SKM-1 (cell line): ENCODE data around the gene MAPK12.

Experiments
- DNase-seq: peaks from one replicate; lab custom pipeline; 2025; ENCODE audit not compliant: unreplicated experiment; lab: John Stamatoyannopoulos, UW

Gene MAPK12

GRCh38 chr22:50269573-50269969, 8.1 kb upstream of the MAPK12 start:
- no peak for DNase-seq

DNA sequence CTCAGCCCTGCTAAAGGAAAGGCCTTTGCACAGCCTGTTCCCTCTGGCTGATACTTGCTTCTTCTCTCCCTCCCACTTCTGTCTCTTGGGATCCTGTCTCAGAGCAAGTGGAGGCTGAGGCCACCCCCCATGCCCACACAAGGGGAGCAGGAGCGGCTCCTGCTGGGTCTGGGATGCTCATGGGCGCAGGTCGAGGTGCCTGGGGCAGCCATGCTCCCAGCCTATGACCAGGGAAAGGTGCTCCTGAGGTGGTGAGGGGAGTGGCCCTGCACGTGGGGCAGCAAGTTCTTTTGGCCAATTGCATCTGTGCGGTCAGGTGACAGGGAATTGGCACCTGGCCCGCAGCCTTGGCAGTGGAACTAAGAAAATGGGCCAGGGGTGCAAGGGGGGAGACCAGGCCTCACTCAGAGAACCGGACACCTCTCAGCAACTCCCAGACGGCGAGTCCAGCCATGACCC, 7.2 kb upstream of the MAPK12 start:
- DNase-seq = no peak

DNA sequence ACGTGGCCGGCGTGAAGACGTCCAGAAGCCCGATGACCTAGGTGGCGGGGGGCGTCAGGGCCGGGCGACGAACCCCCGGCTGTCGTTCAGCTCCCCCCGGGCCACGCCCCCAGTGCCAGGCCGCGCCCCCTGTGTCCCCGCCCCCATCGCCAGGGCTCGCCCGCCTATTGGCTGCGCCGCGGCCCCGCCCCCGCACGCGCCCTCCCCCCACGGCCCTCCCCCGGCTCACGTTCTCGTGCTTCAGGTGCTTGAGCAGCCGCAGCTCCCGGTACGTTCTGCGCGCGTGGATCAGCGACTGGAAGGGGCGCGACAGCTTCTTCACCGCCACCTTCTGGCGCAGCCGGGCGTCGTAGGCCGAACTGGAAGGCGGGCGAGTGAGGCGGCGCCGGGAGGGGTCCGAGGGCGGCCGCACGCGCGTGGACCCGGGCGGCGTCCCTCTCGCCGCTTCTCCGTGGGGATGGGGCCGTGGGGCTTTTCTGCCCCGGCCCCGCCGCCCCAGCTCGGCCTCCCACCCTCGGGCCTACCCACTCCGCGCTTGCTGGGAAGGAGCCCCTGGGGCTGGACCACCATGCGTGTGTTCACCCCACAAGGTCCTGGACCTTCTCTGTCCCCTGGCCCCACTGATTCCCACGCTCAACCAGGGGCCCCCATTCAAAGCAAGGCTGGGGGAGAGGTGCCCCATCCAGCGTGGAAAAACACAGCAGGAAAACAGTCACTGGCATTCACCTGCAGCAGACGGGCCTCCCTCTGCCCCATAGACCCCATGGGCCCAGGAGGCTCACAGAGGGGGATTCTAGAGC, 6.3 kb upstream of the MAPK12 start:
- no peak for DNase-seq

DNA sequence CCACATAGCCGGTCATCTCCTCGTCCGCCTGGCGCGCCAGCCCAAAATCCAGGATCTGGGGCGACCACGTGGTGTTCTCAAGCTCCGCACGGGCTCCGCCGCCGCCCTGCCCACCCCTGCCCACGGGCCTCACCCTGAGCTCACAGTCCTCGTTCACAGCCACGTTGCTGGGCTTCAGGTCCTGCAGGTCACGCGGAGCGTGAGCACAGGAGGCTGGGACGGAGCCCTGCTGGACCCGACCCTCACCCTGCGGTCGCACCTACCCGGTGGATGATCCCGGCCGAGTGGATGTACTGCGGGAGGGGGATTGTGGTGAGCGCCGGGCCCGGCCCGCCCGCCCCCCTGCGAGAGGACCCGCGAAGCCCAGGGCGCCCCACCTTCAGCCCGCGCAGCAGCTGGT, 5.5 kb upstream of the MAPK12 start:
- no peak for DNase-seq

DNA sequence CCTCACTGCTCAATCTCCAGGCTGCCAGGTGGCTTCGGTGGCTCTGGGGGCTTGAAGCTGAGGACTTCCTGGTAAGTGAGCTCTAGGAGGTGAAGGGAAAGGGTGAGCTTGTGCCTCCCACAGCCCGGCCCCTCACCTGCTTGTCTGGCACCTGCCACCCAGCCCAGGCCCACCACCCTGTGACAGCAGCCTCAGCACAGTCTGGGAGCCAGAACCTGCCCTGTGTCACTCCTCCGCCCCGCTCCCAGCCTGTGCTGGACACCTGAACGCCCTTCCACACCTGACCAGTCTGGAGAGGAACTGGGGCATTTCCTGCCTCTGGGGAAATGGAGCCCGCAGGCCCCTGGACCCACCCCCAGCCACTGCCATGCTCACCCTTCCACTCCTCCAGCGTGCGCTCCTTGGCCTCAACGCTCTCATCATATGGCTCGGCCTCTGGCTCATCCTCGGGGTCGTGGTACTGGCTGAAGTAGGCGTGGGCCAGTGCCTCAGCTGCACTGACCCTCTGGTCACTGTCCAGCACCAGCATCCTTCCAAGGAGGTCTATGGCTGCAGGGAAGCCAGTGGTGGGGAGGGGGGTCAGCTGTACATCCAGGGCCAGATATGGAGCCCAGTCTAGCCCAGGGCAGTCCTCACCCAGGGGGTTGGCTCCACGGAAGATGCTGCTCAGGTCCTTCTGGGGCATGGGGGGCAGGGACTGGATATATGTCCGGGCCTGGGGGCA, 3.6 kb upstream of the MAPK12 start:
- DNase-seq = no peak

DNA sequence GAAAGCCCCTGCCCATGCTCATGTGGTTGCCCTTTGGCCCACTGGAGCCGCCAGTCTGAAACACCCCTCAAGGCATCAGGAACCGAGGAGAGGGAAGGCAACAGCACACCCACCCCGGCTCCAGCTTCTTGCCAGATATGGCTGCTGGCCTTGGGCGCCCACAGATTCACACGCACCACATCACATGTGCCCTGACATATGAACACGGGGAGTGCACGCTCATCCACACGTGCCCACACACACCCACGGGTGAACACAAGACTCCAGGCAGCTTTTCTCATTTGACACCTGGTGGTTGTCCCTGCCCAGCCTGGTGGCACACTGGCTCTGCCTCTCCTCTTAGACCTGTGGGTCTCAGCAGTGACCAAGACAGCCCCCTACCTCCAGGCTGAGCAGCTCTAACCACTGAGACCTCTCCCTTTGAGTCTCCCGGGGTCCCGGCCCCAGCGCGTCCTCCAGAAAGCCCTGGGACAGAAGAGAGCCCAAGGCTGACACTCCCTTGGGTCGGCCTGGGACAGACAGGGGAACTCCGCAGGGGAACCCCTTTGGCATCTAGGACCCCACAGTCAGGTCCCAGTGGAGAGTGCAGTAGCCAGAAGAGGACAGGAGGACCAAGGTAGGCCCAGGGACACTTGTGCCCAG, 2.7 kb upstream of the MAPK12 start:
- DNase-seq = no peak

GRCh38 chr22:50262973-50263617, 1.6 kb upstream of the MAPK12 start:
- DNase-seq = no peak

DNA sequence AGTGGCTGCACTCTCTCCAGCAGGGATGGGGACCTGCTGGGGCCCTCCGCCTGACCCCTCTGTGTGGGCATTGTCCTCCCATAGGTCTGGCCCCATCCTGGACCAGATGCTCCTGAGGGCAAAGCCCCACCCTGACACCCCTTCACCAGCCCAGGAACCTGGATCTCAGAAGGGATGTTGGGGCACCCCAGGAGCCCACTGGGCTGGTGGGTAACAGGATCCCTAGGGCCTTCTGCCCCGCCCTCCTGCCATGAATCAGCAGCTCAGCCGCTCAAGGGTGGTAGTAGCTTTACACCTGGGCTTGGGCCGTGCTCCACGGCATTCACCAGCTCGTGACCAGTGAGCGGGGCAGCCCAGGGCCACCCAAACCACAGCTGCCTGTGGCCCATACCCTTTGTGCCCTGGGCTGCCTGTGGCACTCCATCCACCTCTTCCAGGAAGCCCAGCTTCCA, 1.0 kb upstream of the MAPK12 start:
- no peak for DNase-seq

DNA sequence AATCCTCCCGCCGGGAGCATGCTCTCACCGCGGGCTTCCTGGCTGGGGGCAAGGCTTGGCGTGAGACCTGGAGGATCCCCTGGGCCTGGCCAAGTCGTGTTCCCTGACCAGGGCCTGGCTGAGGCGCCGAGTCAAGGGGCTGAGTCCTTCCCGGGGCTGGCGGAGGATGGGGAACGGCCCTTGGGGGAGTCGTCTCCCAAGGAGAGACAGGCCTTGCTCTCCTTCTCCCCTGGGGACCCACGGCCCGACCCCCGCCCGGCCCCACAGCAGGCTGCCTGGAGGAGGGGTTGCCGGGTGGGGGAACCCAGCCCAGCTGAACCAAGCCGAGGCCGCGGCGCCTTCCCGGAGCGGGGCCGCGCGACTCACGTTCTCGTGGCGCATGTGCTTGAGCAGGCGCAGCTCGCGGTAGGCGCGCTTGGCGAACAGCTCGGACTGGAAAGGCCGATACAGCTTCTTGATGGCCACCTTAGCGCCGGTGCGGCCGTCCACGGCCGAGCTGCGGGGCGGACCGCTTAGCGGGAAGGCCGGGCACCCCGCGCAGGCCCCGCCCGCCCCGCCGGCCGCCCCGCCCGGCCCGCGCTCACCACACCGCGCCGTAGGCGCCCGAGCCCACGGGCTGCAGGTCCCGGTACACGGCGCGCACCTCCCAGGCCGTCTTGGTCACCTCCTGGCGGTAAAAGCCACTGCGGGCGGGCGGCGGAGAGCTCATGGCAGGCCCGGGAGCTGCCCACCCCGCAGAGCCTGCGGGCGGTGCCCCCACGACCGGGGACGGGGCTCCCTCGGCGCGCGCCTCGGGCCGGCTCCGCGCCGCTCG, 475 bp downstream of the MAPK12 start:
- DNase-seq = no peak

GRCh38 chr22:50260434-50260800, 1.1 kb downstream of the MAPK12 start:
- no peak for DNase-seq

GRCh38 chr22:50259302-50259701, 2.2 kb downstream of the MAPK12 start:
- DNase-seq = no peak

GRCh38 chr22:50258361-50259292, 2.9 kb downstream of the MAPK12 start:
- no peak for DNase-seq

GRCh38 chr22:50257451-50258360, 3.8 kb downstream of the MAPK12 start:
- no peak for DNase-seq

- DNase-seq = no peak
These were observed 4.4 kb downstream of the MAPK12 start for GRCh38 chr22:50257041-50257440.

DNA sequence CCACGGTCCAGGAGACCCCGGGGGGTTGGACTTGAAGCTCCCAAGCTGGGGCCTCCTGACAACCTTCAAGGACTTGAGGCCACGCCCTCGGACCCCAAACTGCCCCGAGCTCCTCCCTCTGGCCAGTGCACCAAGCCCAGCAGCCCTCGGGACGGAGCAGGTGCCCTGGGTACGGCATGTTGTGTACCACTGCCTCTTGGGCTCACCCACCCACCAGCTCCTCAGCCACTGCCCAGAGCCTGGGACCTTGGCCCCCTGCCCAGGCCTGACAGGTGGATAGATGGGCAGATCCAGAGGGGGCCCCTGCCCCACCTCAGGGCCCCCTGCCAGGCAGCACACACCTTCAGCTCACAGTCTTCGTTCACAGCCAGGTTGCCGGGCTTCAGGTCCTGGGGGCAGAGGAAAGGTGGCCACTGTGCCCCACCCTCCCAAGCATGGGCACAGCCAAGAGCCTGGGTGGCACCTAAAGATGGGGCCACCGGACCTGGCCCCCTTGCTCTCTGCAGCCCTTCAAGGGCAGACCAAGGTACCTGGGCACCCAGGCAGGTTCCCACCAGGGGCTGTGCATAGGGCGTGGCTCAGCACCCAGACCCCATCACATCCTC, 5.1 kb downstream of the MAPK12 start:
- no peak for DNase-seq

DNA sequence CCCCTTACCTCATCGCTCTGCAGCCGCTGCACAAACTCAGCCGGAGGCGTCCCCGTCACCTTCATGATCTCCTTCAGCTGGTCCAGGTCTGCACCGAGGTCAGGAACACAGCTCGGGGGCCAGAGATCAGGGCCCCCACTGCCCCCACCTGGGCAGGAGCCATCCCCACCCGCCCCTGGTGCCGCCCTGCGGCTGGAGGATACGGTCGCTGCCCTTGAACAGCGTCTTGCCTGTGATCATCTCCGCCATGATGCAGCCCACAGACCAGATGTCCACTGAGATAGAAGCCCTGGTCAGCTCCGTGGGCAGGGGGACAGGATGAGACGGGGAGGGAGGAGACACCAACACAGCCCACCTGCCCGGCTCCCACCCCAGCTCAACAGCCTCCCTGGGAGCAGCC, 5.9 kb downstream of the MAPK12 start:
- no peak for DNase-seq

- DNase-seq = no peak
These were observed 6.4 kb downstream of the MAPK12 start for GRCh38 chr22:50255099-50255498.

DNA sequence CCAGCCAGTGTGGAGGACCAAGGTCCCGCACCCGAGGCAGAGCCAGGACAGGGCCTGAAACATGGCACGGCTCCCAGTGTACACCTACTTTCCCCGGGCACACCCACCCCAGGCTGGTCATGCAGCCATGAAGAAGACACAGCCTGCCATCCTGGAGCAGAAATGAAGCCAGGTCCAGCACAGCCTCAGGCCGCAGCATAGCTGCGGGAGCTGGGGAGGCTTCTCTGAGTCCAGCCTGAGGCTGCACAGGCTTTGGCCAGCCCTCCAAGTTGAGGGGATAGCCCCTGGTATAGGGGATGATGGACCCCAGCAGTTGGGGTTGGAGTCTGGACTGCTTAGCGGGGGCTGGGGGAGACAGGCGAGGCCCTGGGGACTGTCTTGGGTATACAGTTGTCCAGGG, 7.5 kb downstream of the MAPK12 start:
- DNase-seq = no peak
